CD4-positive, alpha-beta T cell (primary cell): ENCODE measurements around the gene NOA1. TPM values are rescaled to one million over a fixed set of nuclear protein-coding genes. Genes with fewer than 3 reads are reported as not detected.
A peak's percentile ranks its signal among the peaks of the same experiment; 100 is the strongest.

Source experiments
- ATAC-seq: fragments of 200-7000 bp; cut with Tn5 transposase; one replicate; pipeline ENCODE4 v1.10.0; 2022; ENCODE audit warnings: mild to moderate bottlenecking; ENCODE audit not compliant: poor library complexity
- CTCF ChIA-PET: fragments of 350-600 bp; sonication (Branson Sonifier 250); formaldehyde crosslinking; loops from one replicate; lab custom pipeline; 2021; ENCODE audit warnings: antibody characterized with exemption, inconsistent platforms; lab: Charles Lee
- POLR2A ChIA-PET: fragments of 350-600 bp; sonication (Branson Sonifier 250); formaldehyde crosslinking; loops from one replicate; lab custom pipeline; 2021; ENCODE audit warnings: antibody characterized with exemption, inconsistent platforms; lab: Charles Lee
- DNase-seq, 14 experiments: peaks; one replicate each; pipeline ENCODE4 v3.0.0-alpha.2; 2013 to 2020; ENCODE audit warnings: mixed read lengths in 2 of 14
- H3K27ac ChIP-seq, 2 donors: one replicate each; pipeline versions ENCODE4 v1.5.1 to v1.7.0; 2013; ENCODE audit warnings: low read length in 2 of 2, low read depth in 1 of 2, mild to moderate bottlenecking in 1 of 2
- H3K27me3 ChIP-seq, 2 experiments: 1 replicate in 1 of 2; 2 replicates in 1 of 2; pipeline versions ENCODE4 v1.6.1 to v1.7.0; 2013; ENCODE audit warnings: low read length in 2 of 2, control low read depth in 1 of 2, mild to moderate bottlenecking in 1 of 2, moderate library complexity in 1 of 2; ENCODE audit not compliant: insufficient read depth in 2 of 2, control insufficient read depth in 1 of 2
- H3K36me3 ChIP-seq: one replicate; pipeline ENCODE4 v1.6.1; 2013; ENCODE audit warnings: low read length, control low read depth; ENCODE audit not compliant: insufficient read depth
- H3K4me1 ChIP-seq: one replicate; pipeline ENCODE4 v1.6.1; 2013; ENCODE audit warnings: low read length, control low read depth; ENCODE audit not compliant: insufficient read depth
- H3K4me3 ChIP-seq: one replicate; pipeline ENCODE4 v1.5.1; 2013; ENCODE audit warnings: mild to moderate bottlenecking, low read length, moderate library complexity
- H3K9me3 ChIP-seq, 2 experiments: 1 replicate in 1 of 2; 2 replicates in 1 of 2; pipeline versions ENCODE4 v1.6.1 to v1.7.0; 2013; ENCODE audit warnings: low read length in 2 of 2, mild to moderate bottlenecking in 2 of 2, control low read depth in 1 of 2, moderate library complexity in 1 of 2; ENCODE audit not compliant: control insufficient read depth in 1 of 2, insufficient read depth in 1 of 2
- H3K27ac Mint-ChIP-seq: one replicate; pipeline ENCODE4 v1.8.0; 2020; ENCODE audit warnings: mixed read lengths
- H3K27me3 Mint-ChIP-seq: one replicate; pipeline ENCODE4 v1.8.0; 2021; ENCODE audit warnings: mixed read lengths
- H3K36me3 Mint-ChIP-seq: one replicate; pipeline ENCODE4 v1.8.0; 2021; ENCODE audit warnings: low read depth, mixed read lengths
- H3K4me1 Mint-ChIP-seq: one replicate; pipeline ENCODE4 v1.8.0; 2021; ENCODE audit warnings: low read depth, mixed read lengths
- H3K4me3 Mint-ChIP-seq: one replicate; pipeline ENCODE4 v1.8.0; 2020; ENCODE audit warnings: mild to moderate bottlenecking, mixed read lengths
- H3K9me3 Mint-ChIP-seq: one replicate; pipeline ENCODE4 v1.8.0; 2020; ENCODE audit warnings: mixed read lengths
- intact Hi-C, 2 experiments: fragments of 100-400 bp; cut with DNase I in 1 of 2; cut with micrococcal nuclease in 1 of 2; formaldehyde crosslinking; loops; one replicate each; pipeline versions ENCODE4 v1.15.1 to v1.9.0; 2023 to 2025; cut with DNase I, micrococcal nuclease
- polyA plus RNA-seq, 2 donors: library from polyadenylated mRNA; unstranded; fragments of 120-200 nt; gene quantifications; one replicate each; pipeline ENCODE4 v1.2.1, GENCODE V29; 2013
- total RNA-seq, 174 experiments: library from RNA in 2 of 174; stranded (reverse) in 2 of 174; gene quantifications; one replicate each; pipeline ENCODE4 v1.2.3 and lab custom pipeline; 2021 to 2026
- TF ChIP-seq, protein P1 (sequence below): fragments of 200-600 bp; IDR thresholded peaks from one replicate; pipeline ENCODE4 v1.8.0; 2022; ENCODE audit warnings: antibody characterized with exemption, mild to moderate bottlenecking

NOA1 gene
- total RNA-seq (10 to 100 TPM; 14.3 to 15.6 TPM), total RNA-seq (lab: John Stamatoyannopoulos, UW) (29.5 to 54.3 (median 40.3) reads per million in 172 experiments)
- polyA plus RNA-seq (2013, experiment 1 of 2) = 21.2 TPM
- polyA plus RNA-seq (2013, experiment 2 of 2) = 20.7 TPM

DNA sequence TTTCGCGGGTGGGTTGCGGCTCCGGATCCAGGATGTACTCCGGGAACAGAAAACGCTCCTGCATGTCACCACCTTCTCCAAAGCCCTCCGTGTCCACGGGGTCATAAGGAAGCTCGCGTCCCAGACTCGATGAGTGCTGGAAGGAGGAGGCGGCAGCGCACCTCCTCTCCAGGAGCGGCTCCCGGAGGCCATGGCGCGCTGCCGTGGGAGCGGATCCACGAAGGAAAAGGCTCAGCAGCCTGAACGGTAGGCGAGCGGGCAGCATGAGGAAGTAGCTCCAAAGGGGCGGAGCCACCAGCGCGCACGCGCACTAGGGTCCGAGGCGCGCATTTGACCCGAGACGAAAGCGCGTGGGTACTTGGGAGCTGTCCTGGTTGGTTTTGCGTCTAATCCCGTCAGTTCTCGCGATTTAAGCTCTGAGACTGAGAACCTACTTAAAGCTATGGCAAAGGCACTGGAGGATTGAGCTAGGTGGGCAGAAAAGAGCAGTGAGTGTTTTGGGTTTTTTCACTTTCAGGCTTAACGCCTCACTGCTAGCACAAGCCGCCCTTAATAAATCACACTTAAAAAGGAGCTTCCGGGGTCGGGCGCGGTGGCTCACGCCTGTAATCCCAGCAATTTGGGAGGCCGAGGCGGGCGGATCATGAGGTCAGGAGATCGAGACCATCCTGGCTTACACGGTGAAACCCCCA lies at the start of gene NOA1:
NOA1 (minus strand) TSS at position 286 of the 692 bp plus-strand sequence; CDS start at position 265, 21 bp downstream.
- Mint-ChIP-seq H3K9me3 (no peaks in the 10 kb centered on the region), H3K4me1 (peaks cover 70% of the 10 kb centered on the region), H3K36me3 (peaks cover 71% of the 10 kb centered on the region), H3K27ac (peak within 1 kb of the TSS; percentile 95), H3K4me3 (peak within 1 kb of the TSS; percentile 96), H3K27me3 (no peaks in the 10 kb centered on the region)
- peak within 1 kb of the TSS; percentile 73 to 92 for H3K27ac ChIP-seq
- peak within 1 kb of the TSS; percentile 99 for H3K4me3 ChIP-seq
- TF ChIP-seq, protein P1, sequence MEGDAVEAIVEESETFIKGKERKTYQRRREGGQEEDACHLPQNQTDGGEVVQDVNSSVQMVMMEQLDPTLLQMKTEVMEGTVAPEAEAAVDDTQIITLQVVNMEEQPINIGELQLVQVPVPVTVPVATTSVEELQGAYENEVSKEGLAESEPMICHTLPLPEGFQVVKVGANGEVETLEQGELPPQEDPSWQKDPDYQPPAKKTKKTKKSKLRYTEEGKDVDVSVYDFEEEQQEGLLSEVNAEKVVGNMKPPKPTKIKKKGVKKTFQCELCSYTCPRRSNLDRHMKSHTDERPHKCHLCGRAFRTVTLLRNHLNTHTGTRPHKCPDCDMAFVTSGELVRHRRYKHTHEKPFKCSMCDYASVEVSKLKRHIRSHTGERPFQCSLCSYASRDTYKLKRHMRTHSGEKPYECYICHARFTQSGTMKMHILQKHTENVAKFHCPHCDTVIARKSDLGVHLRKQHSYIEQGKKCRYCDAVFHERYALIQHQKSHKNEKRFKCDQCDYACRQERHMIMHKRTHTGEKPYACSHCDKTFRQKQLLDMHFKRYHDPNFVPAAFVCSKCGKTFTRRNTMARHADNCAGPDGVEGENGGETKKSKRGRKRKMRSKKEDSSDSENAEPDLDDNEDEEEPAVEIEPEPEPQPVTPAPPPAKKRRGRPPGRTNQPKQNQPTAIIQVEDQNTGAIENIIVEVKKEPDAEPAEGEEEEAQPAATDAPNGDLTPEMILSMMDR = no peak
- DNase-seq (peak; percentile 95 to 99 (median 96)), ATAC-seq (peak; percentile 80)
- H3K4me1 ChIP-seq = peaks cover 54% of the 10 kb centered on the region
- ChIA-PET POLR2A (interaction anchor here (0.6 to 4.7 kb wide), 22 partner anchors 10 to 1432 kb away, joined by 3 to 222 read pairs (median 6); partner anchors contain the start of genes AASDH, CEP135, EXOC1 and PAICS), CTCF (interaction anchor here (0.6 to 5.1 kb wide), 4 partner anchors 14 to 1029 kb away, joined by 3 to 34 read pairs (median 4); partner anchors contain the start of genes CEP135 and REST)
- no peaks in the 10 kb centered on the region for H3K27me3 ChIP-seq
- H3K36me3 ChIP-seq = peaks cover 30% of the 10 kb centered on the region
- peaks cover 0 to 9% of the 10 kb centered on the region in 2 experiments for H3K9me3 ChIP-seq
- intact Hi-C loops = loop anchor here (1.0 to 10.0 kb wide), 8 partner anchors 69 to 1123 kb away; partner anchors contain the start of genes AASDH (in 2 of the 2), CEP135 (in 2 of the 2), EXOC1 (in 1 of the 2) and PAICS (in 1 of the 2)

- no peak overlapping the region for H3K4me3 ChIP-seq
- ATAC-seq (no peak), DNase-seq (no peak)
- no peak overlapping the region for H3K27ac Mint-ChIP-seq
- no peak overlapping the region for H3K4me3 Mint-ChIP-seq
- CTCF ChIA-PET = no interaction called here
- no peaks in the 10 kb centered on the region for H3K4me1 ChIP-seq
- H3K9me3 ChIP-seq = no peaks in the 10 kb centered on the region
- no peaks in the 10 kb centered on the region for H3K9me3 Mint-ChIP-seq
- POLR2A ChIA-PET = no interaction called here
- intact Hi-C loops = loop anchor here in 1 of 2 experiments (2.0 to 10.0 kb wide), 2 partner anchors 22 to 538 kb away; no protein-coding TSS in a partner anchor
- no peaks in the 10 kb centered on the region for H3K4me1 Mint-ChIP-seq
- H3K27me3 ChIP-seq = no peaks in the 10 kb centered on the region
- H3K36me3 ChIP-seq = peaks cover 97% of the 10 kb centered on the region
- H3K27ac ChIP-seq = no peak overlapping the region
- peaks cover 98% of the 10 kb centered on the region for H3K36me3 Mint-ChIP-seq
- H3K27me3 Mint-ChIP-seq = no peaks in the 10 kb centered on the region
- TF ChIP-seq, protein P1 = no peak
These were observed 45.7 kb upstream of the NOA1 start for GRCh38 chr4:57023104-57023503.

DNA sequence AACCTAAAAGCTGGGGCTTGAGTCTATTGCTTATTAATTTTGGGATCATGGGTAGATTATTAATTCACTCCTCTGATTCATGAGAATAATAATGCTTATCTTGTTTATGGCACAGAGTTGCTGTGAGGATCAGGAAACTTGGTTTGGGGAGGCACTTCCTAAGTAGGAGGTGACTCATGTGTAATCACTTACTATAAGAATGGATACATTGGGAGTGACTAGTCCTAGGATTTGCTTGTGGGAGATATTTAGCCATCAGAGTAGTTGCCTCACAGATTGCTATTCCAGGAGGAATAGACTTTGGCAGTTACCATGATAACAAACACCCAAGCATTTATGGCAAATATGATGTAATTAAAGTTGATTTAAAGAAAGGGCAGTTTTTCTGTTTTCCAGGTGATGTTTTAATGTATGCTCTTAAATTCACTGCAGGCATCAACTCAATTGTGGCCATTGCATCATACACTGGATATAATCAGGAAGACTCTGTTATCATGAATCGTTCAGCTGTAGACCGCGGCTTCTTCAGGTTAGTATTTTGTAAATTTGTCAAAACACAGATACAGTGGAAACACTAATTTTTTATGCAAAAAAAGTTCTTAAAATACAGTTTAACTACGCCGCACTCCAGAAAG lies 43.2 kb upstream of the NOA1 start:
- CTCF ChIA-PET = no interaction called here
- H3K27me3 ChIP-seq = no peaks in the 10 kb centered on the region
- Mint-ChIP-seq H3K4me3 (no peak overlapping the region), H3K27ac (no peak overlapping the region), H3K4me1 (no peaks in the 10 kb centered on the region), H3K36me3 (peaks cover 96% of the 10 kb centered on the region), H3K9me3 (no peaks in the 10 kb centered on the region), H3K27me3 (no peaks in the 10 kb centered on the region)
- H3K4me1 ChIP-seq = no peaks in the 10 kb centered on the region
- DNase-seq = no peak
- no peak overlapping the region for H3K4me3 ChIP-seq
- no peak overlapping the region for H3K27ac ChIP-seq
- POLR2A ChIA-PET = no interaction called here
- no peak for ATAC-seq
- TF ChIP-seq, protein P1 = no peak
- intact Hi-C loops = loop anchor here in 1 of 2 experiments (10.0 kb wide), 1 partner anchor 536 kb away; no protein-coding TSS in a partner anchor
- no peaks in the 10 kb centered on the region for H3K9me3 ChIP-seq
- H3K36me3 ChIP-seq = peaks cover 97% of the 10 kb centered on the region
